OCI-LY1 (cell line): ENCODE results near the gene NR2F6.

Experiments
- H2AFZ ChIP-seq: fragments of 200-600 bp; sonication (generic), shearing (Covaris generic); 2 replicates; pipeline ENCODE4 v1.6.0; 2014; ENCODE audit warnings: antibody characterized with exemption, mild to moderate bottlenecking, low read length
- H3F3A ChIP-seq: fragments of 200-600 bp; sonication (generic), shearing (Covaris generic); 2 replicates; pipeline ENCODE4 v1.6.0; 2014; ENCODE audit warnings: mild to moderate bottlenecking, antibody characterized with exemption, low read length, moderate library complexity; ENCODE audit not compliant: insufficient read depth
- H3K27ac ChIP-seq: fragments of 200-600 bp; sonication (generic); 2 replicates; pipeline ENCODE4 v1.5.1; 2014; ENCODE audit warnings: low read length, mixed run types, mild to moderate bottlenecking, low read depth; ENCODE audit not compliant: poor library complexity, severe bottlenecking
- H3K27me3 ChIP-seq: fragments of 200-600 bp; sonication (generic); 2 replicates; pipeline ENCODE4 v1.6.0; 2014; ENCODE audit warnings: antibody characterized with exemption, mild to moderate bottlenecking, low read length, moderate library complexity; ENCODE audit not compliant: insufficient read depth
- H3K36me3 ChIP-seq: fragments of 200-600 bp; sonication (generic); 2 replicates; pipeline ENCODE4 v1.6.1; 2014; ENCODE audit warnings: mild to moderate bottlenecking, antibody characterized with exemption, low read length, moderate library complexity, mixed read lengths; ENCODE audit not compliant: insufficient read depth
- H3K4me1 ChIP-seq: fragments of 200-600 bp; sonication (generic); 2 replicates; pipeline ENCODE4 v1.5.1; 2014; ENCODE audit warnings: mild to moderate bottlenecking, low read length, moderate library complexity; ENCODE audit not compliant: insufficient read depth, severe bottlenecking
- H3K4me2 ChIP-seq: fragments of 200-600 bp; sonication (generic), shearing (Covaris generic); 2 replicates; pipeline ENCODE4 v1.6.1; 2014; ENCODE audit warnings: low read length
- H3K4me3 ChIP-seq: fragments of 200-600 bp; sonication (generic); 2 replicates; pipeline ENCODE4 v1.5.1; 2014; ENCODE audit warnings: low read length, low read depth, mild to moderate bottlenecking, mixed read lengths; ENCODE audit not compliant: poor library complexity, severe bottlenecking
- H3K79me2 ChIP-seq: fragments of 200-600 bp; shearing (Covaris generic); 2 replicates; pipeline ENCODE4 v1.6.1; 2016; ENCODE audit warnings: mixed run types, low read length, mixed read lengths; ENCODE audit not compliant: insufficient read depth
- H3K9ac ChIP-seq: fragments of 200-600 bp; sonication (generic), shearing (Covaris generic); 2 replicates; pipeline ENCODE4 v1.6.1; 2014; ENCODE audit warnings: mild to moderate bottlenecking, low read length, mixed read lengths
- H3K9me2 ChIP-seq: fragments of 200-600 bp; sonication (generic), shearing (Covaris generic); 2 replicates; pipeline ENCODE4 v1.6.1; 2014; ENCODE audit warnings: low read depth, mild to moderate bottlenecking, low read length, mixed read lengths
- H3K9me3 ChIP-seq: fragments of 200-600 bp; shearing (Covaris generic); 2 replicates; pipeline ENCODE4 v1.6.1; 2014; ENCODE audit warnings: low read length, mixed read lengths
- H4K20me1 ChIP-seq: fragments of 200-600 bp; sonication (generic), shearing (Covaris generic); 2 replicates; pipeline ENCODE4 v1.6.0; 2016; ENCODE audit warnings: mild to moderate bottlenecking, low read length; ENCODE audit not compliant: insufficient read depth
- EZH2 ChIP-seq: fragments of 200-600 bp; sonication (generic), shearing (Covaris generic); IDR thresholded peaks from 2 replicates; pipeline ENCODE4 v1.8.0; 2017; ENCODE audit warnings: borderline replicate concordance, mixed run types, mild to moderate bottlenecking, antibody characterized with exemption, low read length, moderate library complexity, mixed read lengths
- TF ChIP-seq, protein P1 (sequence below): fragments of 200-600 bp; sonication (generic), shearing (Covaris generic); IDR thresholded peaks from 2 replicates; pipeline ENCODE4 v1.5.1; 2017; ENCODE audit warnings: mild to moderate bottlenecking, antibody characterized with exemption, low read length, moderate library complexity, mixed read lengths

NR2F6 gene

DNA sequence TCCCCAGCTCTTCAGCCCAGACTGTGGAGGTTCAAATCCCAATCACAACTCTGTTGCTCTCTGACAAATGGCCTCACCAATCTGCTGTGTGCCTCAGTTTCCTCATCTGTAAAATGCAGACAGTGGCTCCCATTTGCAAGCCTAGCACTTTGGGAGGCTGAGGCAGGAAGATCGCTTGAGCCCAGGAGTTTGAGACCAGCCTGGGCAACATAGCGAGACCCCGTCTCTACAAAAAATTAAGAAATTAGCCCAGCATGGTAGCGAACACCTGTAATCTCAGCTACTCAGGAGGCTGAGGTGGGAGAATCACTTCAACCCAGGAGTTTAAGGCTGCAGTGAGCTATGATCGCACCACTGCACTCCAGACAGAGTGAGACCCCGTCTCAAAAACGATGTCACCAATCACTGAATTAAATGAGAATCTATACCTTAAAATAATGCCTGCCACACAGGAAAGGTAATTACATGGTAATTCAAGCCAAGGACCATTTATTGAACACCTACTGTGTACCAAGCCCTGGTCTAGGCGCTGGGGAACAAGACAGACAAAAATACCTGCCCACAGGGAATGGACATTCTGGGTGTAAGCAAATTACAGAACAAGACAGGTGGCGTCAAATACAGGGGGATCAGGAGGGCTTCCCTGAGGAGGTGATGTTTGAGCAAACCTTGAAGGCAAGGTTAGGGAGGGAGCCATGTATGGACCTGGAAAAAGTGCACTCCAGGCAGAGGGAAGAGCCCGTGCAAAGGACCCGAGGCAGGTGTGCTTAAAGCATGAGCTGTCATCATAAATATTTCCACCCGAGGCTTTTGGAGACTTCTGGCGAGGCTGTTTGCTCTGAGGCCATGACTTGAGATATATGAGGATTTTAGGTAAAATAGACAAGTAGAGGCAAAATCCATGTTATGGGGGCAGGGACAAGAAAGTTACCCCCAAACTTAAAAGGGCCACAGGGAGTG lies 7.7 kb downstream of the NR2F6 start:
- Histone ChIP-seq H2AFZ (no peak overlapping the region), H3F3A (no peaks in the 10 kb centered on the region), H3K27me3 (no peaks in the 10 kb centered on the region), H3K9ac (no peak overlapping the region), H3K9me3 (no peaks in the 10 kb centered on the region), H3K36me3 (0 out of 2 replicates have a peak, but pooled peaks cover 4% of the 10 kb centered on the region), H3K4me2 (no peak overlapping the region), H4K20me1 (no peaks in the 10 kb centered on the region), H3K27ac (no peak overlapping the region), H3K4me1 (peaks cover 32% of the 10 kb centered on the region), H3K79me2 (peaks cover 4% of the 10 kb centered on the region; the same call in 1 of the 2 replicates), H3K4me3 (no peak overlapping the region), H3K9me2 (no peaks in the 10 kb centered on the region)
- TF ChIP-seq, protein P1, sequence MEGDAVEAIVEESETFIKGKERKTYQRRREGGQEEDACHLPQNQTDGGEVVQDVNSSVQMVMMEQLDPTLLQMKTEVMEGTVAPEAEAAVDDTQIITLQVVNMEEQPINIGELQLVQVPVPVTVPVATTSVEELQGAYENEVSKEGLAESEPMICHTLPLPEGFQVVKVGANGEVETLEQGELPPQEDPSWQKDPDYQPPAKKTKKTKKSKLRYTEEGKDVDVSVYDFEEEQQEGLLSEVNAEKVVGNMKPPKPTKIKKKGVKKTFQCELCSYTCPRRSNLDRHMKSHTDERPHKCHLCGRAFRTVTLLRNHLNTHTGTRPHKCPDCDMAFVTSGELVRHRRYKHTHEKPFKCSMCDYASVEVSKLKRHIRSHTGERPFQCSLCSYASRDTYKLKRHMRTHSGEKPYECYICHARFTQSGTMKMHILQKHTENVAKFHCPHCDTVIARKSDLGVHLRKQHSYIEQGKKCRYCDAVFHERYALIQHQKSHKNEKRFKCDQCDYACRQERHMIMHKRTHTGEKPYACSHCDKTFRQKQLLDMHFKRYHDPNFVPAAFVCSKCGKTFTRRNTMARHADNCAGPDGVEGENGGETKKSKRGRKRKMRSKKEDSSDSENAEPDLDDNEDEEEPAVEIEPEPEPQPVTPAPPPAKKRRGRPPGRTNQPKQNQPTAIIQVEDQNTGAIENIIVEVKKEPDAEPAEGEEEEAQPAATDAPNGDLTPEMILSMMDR = no peak
- TF ChIP-seq EZH2 = no peak

DNA sequence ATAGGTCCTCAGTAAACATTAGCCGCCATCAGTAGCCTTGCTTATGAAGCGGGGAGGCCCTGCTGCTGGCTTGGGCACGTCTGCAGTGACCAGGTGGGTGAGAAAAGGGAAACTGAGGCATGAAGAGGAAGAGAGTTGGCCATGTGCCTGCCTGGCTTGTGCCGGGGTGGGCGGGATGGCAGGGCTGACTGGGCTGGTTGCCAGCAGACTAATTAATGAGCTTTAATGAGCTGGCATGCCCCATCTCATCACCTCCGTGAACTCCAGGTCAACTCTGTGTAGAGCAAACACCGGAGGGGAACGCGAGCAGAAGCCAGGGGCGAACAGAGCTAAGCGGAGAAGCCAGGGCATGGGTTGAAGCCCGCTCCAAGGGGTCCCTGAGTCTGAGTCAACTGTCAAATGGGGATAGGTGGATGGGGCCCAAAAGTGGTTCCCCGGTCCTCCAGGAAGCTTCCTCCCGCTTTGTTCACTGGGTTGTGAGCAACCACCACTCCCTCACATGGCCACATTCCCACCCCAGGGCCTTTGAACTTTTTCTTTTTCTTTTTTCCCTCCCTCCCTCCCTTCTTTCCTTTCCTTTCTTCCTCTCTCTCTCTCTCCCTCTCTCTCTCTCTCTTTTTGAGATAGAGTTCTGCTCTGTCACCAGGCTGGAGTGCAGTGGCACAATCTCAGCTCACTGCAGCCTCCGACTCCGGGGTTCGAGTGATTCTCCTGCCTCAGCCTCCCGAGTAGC lies 8.7 kb downstream of the NR2F6 start:
- H3K4me3 ChIP-seq = no peak overlapping the region
- peaks cover 4% of the 10 kb centered on the region; the same call in 1 of the 2 replicates for H3K79me2 ChIP-seq
- no peak overlapping the region for H2AFZ ChIP-seq
- H4K20me1 ChIP-seq = no peaks in the 10 kb centered on the region
- H3F3A ChIP-seq = no peaks in the 10 kb centered on the region
- no peaks in the 10 kb centered on the region for H3K27me3 ChIP-seq
- peak overlapping the region; percentile 24 for H3K27ac ChIP-seq
- H3K9ac ChIP-seq = no peak overlapping the region
- no peaks in the 10 kb centered on the region for H3K9me2 ChIP-seq
- peaks cover 24% of the 10 kb centered on the region for H3K4me1 ChIP-seq
- no peak for TF ChIP-seq EZH2
- TF ChIP-seq, protein P1 = no peak
- H3K36me3 ChIP-seq = peaks cover 14% of the 10 kb centered on the region; the same call in 1 of the 2 replicates
- no peaks in the 10 kb centered on the region for H3K9me3 ChIP-seq
- H3K4me2 ChIP-seq = no peak overlapping the region; the same call in 1 of the 2 replicates

DNA sequence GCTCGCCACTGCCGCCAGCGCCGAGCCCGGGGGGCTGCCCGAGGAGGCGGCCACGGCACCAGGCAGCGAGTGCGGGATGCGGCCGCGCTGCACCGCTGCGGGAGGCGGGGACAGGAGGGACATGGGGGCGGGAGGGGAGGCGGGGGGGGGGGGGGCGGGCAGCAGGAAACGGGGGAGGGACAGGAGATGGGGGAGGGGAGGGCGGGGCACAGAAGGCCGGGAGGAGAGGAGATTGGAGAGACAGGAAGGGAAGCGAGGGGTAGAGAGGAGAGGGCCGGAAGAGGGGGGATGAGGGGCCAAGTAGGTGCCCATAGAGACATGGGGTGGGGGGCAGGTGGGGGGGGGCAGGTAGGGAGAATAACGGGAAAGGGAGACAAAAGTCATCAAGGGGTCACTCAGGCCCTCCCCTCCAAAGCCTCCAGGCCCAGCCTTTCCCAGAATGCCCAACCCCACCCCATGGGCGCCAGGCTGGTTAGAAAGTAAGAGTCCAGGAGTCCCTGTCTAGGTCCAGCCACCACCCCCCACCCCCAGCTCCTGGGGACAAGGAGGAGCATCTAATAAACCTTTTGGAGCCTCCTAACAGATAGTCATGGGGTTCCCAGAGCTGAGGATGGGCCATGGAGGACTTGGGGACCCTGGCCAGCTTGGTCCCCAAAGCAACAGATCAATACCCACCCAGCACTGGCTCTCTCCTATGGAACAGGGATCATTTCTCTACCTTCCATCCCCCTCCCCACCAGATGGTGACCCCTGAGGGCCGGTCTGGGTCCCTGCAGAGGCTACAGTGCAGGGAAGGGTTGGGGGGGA lies 9.5 kb downstream of the NR2F6 start:
- no peak for TF ChIP-seq EZH2
- TF ChIP-seq, protein P1 = no peak
- Histone ChIP-seq H3F3A (no peaks in the 10 kb centered on the region), H3K36me3 (peaks cover 18% of the 10 kb centered on the region; the same call in 1 of the 2 replicates), H4K20me1 (no peaks in the 10 kb centered on the region), H3K79me2 (peaks cover 4% of the 10 kb centered on the region; the same call in 1 of the 2 replicates), H3K9me3 (no peaks in the 10 kb centered on the region), H3K4me2 (peak overlapping the region; percentile 83), H3K4me3 (peak overlapping the region; percentile 61), H3K9ac (peak overlapping the region; percentile 66), H3K4me1 (peaks cover 24% of the 10 kb centered on the region), H3K27me3 (no peaks in the 10 kb centered on the region), H2AFZ (no peak overlapping the region), H3K9me2 (no peaks in the 10 kb centered on the region), H3K27ac (peak overlapping the region; percentile 24)
